Osteoblast (primary cell): ENCODE results near the gene KY. TPM values are rescaled to one million over a fixed set of nuclear protein-coding genes. Genes with fewer than 3 reads are reported as not detected.

ENCODE experiments used
- DNase-seq: peaks from one replicate; pipeline ENCODE4 v3.0.0; 2011; ENCODE audit warnings: low spot score, mixed read lengths; ENCODE audit not compliant: insufficient read length; ENCODE audit errors: missing footprints
- H2AFZ ChIP-seq: 2 replicates; pipeline ENCODE4 v1.6.0; 2011; ENCODE audit warnings: mild to moderate bottlenecking, low read length
- H3K27ac ChIP-seq: 2 replicates; pipeline ENCODE4 v1.5.1; 2011; ENCODE audit warnings: mild to moderate bottlenecking, low read depth, low read length, moderate library complexity
- H3K27me3 ChIP-seq: 2 replicates; pipeline ENCODE4 v1.6.0; 2012; ENCODE audit warnings: mild to moderate bottlenecking, control low read depth, inconsistent platforms, low read length, moderate library complexity; ENCODE audit not compliant: insufficient read depth
- H3K36me3 ChIP-seq: 2 replicates; pipeline ENCODE4 v1.5.1; 2011; ENCODE audit warnings: mild to moderate bottlenecking, low read length, control low read depth, moderate library complexity; ENCODE audit not compliant: insufficient read depth
- H3K4me1 ChIP-seq: 2 replicates; pipeline ENCODE4 v1.5.1; 2011; ENCODE audit warnings: mild to moderate bottlenecking, low read length, control low read depth, moderate library complexity; ENCODE audit not compliant: insufficient read depth
- H3K4me2 ChIP-seq: 2 replicates; pipeline ENCODE4 v1.6.0; 2011; ENCODE audit warnings: mild to moderate bottlenecking, low read length; ENCODE audit not compliant: insufficient read depth
- H3K4me3 ChIP-seq: fragments of 200-600 bp; sonication (generic); 3 replicates; pipeline ENCODE4 v1.5.1; 2012; ENCODE audit warnings: mild to moderate bottlenecking, low read length, inconsistent platforms; ENCODE audit not compliant: insufficient read depth
- H3K79me2 ChIP-seq: 2 replicates; pipeline ENCODE4 v1.6.0; 2012; ENCODE audit warnings: mild to moderate bottlenecking, low read length, control low read depth, inconsistent platforms; ENCODE audit not compliant: insufficient read depth
- H3K9me3 ChIP-seq: 2 replicates; pipeline ENCODE4 v1.5.1; 2011; ENCODE audit warnings: low read depth, low read length, control low read depth
- H4K20me1 ChIP-seq: 2 replicates; pipeline ENCODE4 v1.6.0; 2012; ENCODE audit warnings: mild to moderate bottlenecking, low read length, control low read depth; ENCODE audit not compliant: insufficient read depth
- total RNA-seq: library from RNA; depleted of rRNA; stranded (reverse); fragments of >200 nt; gene quantifications from 2 replicates; pipeline ENCODE4 v1.2.3, GENCODE V29; 2012
- TF ChIP-seq, protein P1 (sequence below): IDR thresholded peaks from 2 replicates; pipeline ENCODE4 v1.5.1; 2011; ENCODE audit warnings: mild to moderate bottlenecking, low read depth, low read length, moderate library complexity; ENCODE audit errors: extremely low read depth

KY gene
- total RNA-seq, 1 donor = 3.6 TPM

DNA sequence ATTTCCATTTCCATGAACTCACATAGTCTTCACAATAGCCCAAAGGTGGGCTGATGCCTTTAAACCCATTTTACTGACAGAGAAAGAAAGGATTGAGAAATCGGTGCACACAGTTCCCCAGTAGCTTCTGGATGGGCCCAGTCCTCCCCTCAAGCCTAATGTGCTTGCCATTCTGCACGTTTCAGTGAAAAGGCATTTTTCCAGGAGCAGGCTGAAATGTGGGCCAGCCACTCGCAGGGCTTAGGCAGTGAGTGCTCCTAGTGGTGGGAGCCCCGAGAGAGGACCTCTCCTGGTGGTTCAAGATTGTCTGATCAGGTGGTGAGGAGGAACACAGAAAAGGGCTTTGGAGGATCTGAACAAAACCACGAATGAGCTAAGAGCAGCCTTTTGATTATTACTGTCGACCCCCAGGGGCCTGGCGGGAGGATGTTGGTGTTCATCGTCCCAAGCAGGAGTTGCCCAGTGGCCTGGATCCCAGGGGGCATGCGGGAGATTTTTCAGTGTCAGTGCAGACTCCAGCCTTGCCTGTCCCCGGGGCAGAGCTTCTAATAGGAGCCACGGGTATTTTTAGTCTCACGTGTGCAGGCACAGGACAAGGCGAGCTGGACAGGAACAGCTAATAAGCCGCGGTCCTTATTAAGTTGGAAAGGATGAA lies 8.7 kb upstream of the KY start:
- Histone ChIP-seq H3K27me3 (no peaks in the 10 kb centered on the region), H2AFZ (no peak overlapping the region), H3K79me2 (no peaks in the 10 kb centered on the region), H3K27ac (no peak overlapping the region), H3K9me3 (no peaks in the 10 kb centered on the region), H3K4me1 (peaks cover 11% of the 10 kb centered on the region), H3K4me2 (no peak overlapping the region), H3K4me3 (no peak overlapping the region), H4K20me1 (no peaks in the 10 kb centered on the region), H3K36me3 (no peaks in the 10 kb centered on the region)
- DNase-seq = no peak
- TF ChIP-seq, protein P1, sequence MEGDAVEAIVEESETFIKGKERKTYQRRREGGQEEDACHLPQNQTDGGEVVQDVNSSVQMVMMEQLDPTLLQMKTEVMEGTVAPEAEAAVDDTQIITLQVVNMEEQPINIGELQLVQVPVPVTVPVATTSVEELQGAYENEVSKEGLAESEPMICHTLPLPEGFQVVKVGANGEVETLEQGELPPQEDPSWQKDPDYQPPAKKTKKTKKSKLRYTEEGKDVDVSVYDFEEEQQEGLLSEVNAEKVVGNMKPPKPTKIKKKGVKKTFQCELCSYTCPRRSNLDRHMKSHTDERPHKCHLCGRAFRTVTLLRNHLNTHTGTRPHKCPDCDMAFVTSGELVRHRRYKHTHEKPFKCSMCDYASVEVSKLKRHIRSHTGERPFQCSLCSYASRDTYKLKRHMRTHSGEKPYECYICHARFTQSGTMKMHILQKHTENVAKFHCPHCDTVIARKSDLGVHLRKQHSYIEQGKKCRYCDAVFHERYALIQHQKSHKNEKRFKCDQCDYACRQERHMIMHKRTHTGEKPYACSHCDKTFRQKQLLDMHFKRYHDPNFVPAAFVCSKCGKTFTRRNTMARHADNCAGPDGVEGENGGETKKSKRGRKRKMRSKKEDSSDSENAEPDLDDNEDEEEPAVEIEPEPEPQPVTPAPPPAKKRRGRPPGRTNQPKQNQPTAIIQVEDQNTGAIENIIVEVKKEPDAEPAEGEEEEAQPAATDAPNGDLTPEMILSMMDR = no peak

DNA sequence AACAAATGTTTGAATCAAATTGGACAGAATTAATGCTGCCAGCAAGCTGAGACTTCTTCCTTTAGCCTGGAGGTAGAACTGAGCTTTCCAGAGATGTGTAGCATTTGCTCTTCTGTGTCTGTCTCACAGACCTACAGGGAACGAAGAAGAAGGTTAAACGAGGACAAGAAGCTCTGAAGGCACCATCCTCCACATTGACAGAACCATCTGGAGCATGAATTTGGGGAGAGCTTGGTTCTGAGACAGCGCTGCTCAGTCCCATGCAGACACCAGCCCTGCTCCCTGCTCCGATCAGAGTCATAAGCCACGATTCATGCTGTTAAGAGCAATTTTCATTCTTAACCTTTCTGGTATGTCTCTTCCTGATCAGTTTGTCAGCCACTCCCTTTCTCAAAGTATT lies 7.7 kb upstream of the KY start:
- no peaks in the 10 kb centered on the region for H3K27me3 ChIP-seq
- DNase-seq = no peak
- H3K79me2 ChIP-seq = no peaks in the 10 kb centered on the region
- H3K4me3 ChIP-seq = no peak overlapping the region
- no peaks in the 10 kb centered on the region for H3K9me3 ChIP-seq
- H3K27ac ChIP-seq = no peak overlapping the region
- TF ChIP-seq, protein P1 = no peak
- no peaks in the 10 kb centered on the region for H3K36me3 ChIP-seq
- no peaks in the 10 kb centered on the region for H4K20me1 ChIP-seq
- H2AFZ ChIP-seq = no peak overlapping the region
- H3K4me2 ChIP-seq = no peak overlapping the region
- H3K4me1 ChIP-seq = peaks cover 3% of the 10 kb centered on the region

DNA sequence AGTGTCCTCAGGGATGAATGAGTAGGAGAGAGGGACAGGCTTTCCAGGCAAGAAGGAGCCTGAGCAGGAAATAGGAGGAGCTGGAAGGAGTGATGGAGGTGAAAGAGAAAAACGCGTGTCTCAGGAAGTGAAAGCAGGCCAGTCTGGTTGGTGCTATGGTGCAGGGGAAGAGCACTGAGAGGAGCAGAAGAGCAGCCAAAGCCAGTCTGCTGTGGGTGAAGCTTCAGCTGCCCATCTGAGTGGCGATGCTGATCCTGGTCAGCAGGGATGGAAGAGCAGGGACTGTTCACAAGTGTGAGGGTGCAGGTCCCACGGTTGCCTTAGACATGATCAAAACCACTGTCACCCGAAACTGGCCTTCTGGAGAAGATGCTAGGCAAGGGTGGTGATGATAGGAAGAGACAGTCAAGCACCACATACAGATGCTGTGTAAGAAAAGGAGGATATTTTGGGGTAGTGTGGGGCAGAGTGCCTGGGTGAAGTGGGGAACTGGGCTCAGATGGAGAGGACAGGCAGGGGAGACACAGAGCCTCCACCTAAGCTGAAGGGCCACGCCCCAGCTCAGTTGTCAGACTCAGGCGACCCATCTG lies 5.5 kb upstream of the KY start:
- Histone ChIP-seq H4K20me1 (no peaks in the 10 kb centered on the region), H2AFZ (peak overlapping the region; percentile 38)
- no peak for DNase-seq

DNA sequence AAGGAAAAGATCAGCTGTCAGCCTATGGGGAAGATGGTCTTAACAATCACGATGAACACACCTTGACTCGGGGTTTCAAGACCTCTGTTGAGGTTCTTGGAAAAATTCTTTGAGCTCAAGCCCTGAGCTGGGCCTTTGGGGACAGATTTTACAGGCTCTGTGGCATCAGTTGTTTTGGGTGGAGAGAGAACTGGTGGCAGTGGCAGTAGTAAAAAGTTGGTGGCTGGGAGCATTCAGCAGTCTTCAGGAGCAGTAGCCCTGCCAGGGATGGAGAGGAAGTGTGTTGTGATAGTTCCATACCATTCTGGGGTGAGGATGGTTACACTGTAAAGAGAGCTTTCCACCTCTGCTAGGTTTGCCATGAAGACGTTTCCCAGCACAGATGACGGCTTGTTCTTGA lies 4.9 kb upstream of the KY start:
- no peak for DNase-seq
- H4K20me1 ChIP-seq = no peaks in the 10 kb centered on the region
- TF ChIP-seq, protein P1 = no peak

More for the DNA sequence above, 5.5 kb upstream of the KY start:
- TF ChIP-seq, protein P1 = no peak
- H3K4me1 ChIP-seq = peaks cover 16% of the 10 kb centered on the region
- H3K27me3 ChIP-seq = no peaks in the 10 kb centered on the region
- no peaks in the 10 kb centered on the region for H3K9me3 ChIP-seq
- no peak overlapping the region for H3K4me3 ChIP-seq
- no peak overlapping the region for H3K4me2 ChIP-seq
- no peak overlapping the region for H3K27ac ChIP-seq
- H3K79me2 ChIP-seq = no peaks in the 10 kb centered on the region
- H3K36me3 ChIP-seq = no peaks in the 10 kb centered on the region

More for the DNA sequence above, 4.9 kb upstream of the KY start:
- no peaks in the 10 kb centered on the region for H3K36me3 ChIP-seq
- no peaks in the 10 kb centered on the region for H3K79me2 ChIP-seq
- peaks cover 20% of the 10 kb centered on the region for H3K4me1 ChIP-seq
- no peak overlapping the region for H3K27ac ChIP-seq
- H3K4me2 ChIP-seq = no peak overlapping the region
- H3K9me3 ChIP-seq = no peaks in the 10 kb centered on the region
- H2AFZ ChIP-seq = no peak overlapping the region
- no peak overlapping the region for H3K4me3 ChIP-seq
- no peaks in the 10 kb centered on the region for H3K27me3 ChIP-seq
